Small intestine (tissue), 7 donors: ENCODE measurements around the gene ZDHHC6. TPM values are rescaled to one million over a fixed set of nuclear protein-coding genes. Genes with fewer than 3 reads are reported as not detected.
"Not testable (repeated sequence)": the region's sequence is repeated elsewhere in the genome, so short reads cannot be mapped to it uniquely, and the experiment has no call there.

Experiments
- DNase-seq, 2 donors: peaks; one replicate each; pipeline versions ENCODE4 v3.0.0 to v3.0.0-alpha.2; 2013
- FAIRE-seq: peaks from 2 replicates; lab custom pipeline; 2012; peaks lifted over from hg19 to GRCh38; lab: Jason Lieb, UNC
- H3K27ac ChIP-seq, 3 donors: one replicate each; pipeline ENCODE4 v1.5.1; 2013; ENCODE audit warnings: low read length in 2 of 3, mild to moderate bottlenecking in 2 of 3, control low read depth in 1 of 3, inconsistent platforms in 1 of 3, low read depth in 1 of 3, moderate library complexity in 1 of 3
- H3K27me3 ChIP-seq, 3 donors: one replicate each; pipeline ENCODE4 v1.6.1; 2013; ENCODE audit warnings: low read length in 3 of 3, inconsistent platforms in 1 of 3; ENCODE audit not compliant: control insufficient read depth in 3 of 3, insufficient read depth in 3 of 3
- H3K36me3 ChIP-seq, 3 donors: one replicate each; pipeline ENCODE4 v1.6.1; 2013; ENCODE audit warnings: low read length in 3 of 3, inconsistent platforms in 1 of 3, low read depth in 1 of 3, mild to moderate bottlenecking in 1 of 3, moderate library complexity in 1 of 3; ENCODE audit not compliant: control insufficient read depth in 3 of 3, insufficient read depth in 2 of 3
- H3K4me1 ChIP-seq, 3 donors: one replicate each; pipeline ENCODE4 v1.6.1; 2013; ENCODE audit warnings: low read length in 2 of 3, inconsistent platforms in 1 of 3, low read depth in 1 of 3, mild to moderate bottlenecking in 1 of 3, moderate library complexity in 1 of 3; ENCODE audit not compliant: control insufficient read depth in 3 of 3, insufficient read depth in 2 of 3
- H3K4me3 ChIP-seq, 3 donors: one replicate each; pipeline ENCODE4 v1.5.1; 2013; ENCODE audit warnings: low read length in 3 of 3, control low read depth in 1 of 3, inconsistent platforms in 1 of 3, low read depth in 1 of 3, mild to moderate bottlenecking in 1 of 3, moderate library complexity in 1 of 3
- H3K9me3 ChIP-seq, 2 donors: one replicate each; pipeline ENCODE4 v1.6.1; 2013; ENCODE audit warnings: low read depth in 1 of 2, low read length in 1 of 2; ENCODE audit not compliant: control insufficient read depth in 2 of 2, insufficient read depth in 1 of 2
- WGBS, 3 donors: extraction: QIAGEN DNeasy Blood & Tissue Kit; methylation state at CpG; one replicate each; pipeline ENCODE4 v1.1.7; 2013; 5-methylcytosine and 5-hydroxymethylcytosine counted together
- polyA plus RNA-seq, 4 donors: library from polyadenylated mRNA; stranded (reverse) in 3 of 4; unstranded in 1 of 4; fragments of 200-250 nt in 3 of 4; fragments of 120-200 nt in 1 of 4; gene quantifications; one replicate each; pipeline versions ENCODE4 v1.2.1 to v1.2.3, GENCODE V29; 2013
- donor health status: healthy with polysubstance abuse.
- donor health status: control.
- donor health status: control.
- donor health status: Bipolar disorder and iron deficiency.
- donor health status: healthy.

Gene ZDHHC6
- polyA plus RNA-seq, 4 donors, result 39.1 to 79.8 (median 50.7) TPM

DNA sequence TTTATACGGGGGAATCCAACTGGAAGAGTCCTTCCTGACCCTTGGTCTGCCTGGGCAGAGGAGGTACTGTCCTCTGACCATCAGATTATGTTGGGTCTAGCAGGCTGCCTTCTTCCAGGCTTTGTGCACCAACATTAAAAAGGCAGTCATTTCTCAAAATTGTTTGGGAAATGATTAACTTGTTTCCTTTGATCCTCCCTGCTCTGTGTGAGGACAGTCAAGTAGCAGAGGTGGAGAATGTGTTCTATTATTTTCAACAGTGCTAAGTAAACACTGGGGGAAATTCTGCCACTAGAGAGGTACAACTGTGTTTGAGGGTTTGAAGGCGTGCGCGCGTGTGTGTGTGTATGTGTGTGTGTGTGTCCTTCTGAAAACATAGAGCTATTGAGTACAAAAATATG lies 52.2 kb downstream of the ZDHHC6 start:
- H3K4me1 ChIP-seq, result peaks cover 5 to 31% (median 7%) of the 10 kb centered on the region in 3 donors
- no peaks in the 10 kb centered on the region for H3K9me3 ChIP-seq
- FAIRE-seq (no peak), DNase-seq (peak in 1 of 2 donors; percentile 70)
- H3K27me3 ChIP-seq, result no peaks in the 10 kb centered on the region
- peak overlapping the region in 2 of 3 donors; percentile 39 to 49 for H3K27ac ChIP-seq
- WGBS, 3 donors, result 13 to 71% (median 42%) methylated on average over 5 of the region's 5 CpGs
- peaks cover under 1 to 29% (median 24%) of the 10 kb centered on the region in 3 donors for H3K36me3 ChIP-seq
- H3K4me3 ChIP-seq, result no peak overlapping the region

DNA sequence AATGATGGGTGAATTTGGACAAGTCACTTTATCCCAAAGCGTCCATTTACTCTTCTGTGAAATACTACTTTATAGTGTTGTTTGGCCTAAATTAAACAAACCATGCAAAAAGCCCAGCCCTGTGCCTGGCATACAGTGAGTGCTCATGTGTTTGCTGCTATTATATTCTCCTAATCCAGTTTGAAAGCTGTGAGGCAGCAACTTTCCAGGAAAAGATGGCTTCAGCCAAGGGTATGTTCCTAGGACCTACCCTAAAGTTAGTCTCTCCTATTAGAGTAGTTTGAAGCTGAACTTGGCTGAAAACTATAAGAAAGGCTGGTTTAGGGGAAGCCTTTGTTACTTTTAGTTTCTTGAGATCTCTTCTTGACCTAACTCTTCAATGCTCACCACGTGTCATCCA lies 52.9 kb downstream of the ZDHHC6 start:
- WGBS, 3 donors, result 33 to 65% (median 45%) methylated on average over 2 of the region's 2 CpGs
- H3K9me3 ChIP-seq, result no peaks in the 10 kb centered on the region
- H3K27me3 ChIP-seq, result no peaks in the 10 kb centered on the region
- DNase-seq (no peak), FAIRE-seq (no peak)
- peak overlapping the region; percentile 35 to 49 (median 38) for H3K27ac ChIP-seq
- peaks cover 5 to 37% (median 9%) of the 10 kb centered on the region in 3 donors for H3K4me1 ChIP-seq
- no peak overlapping the region for H3K4me3 ChIP-seq
- peaks cover 0 to 26% (median 23%) of the 10 kb centered on the region in 3 donors for H3K36me3 ChIP-seq

DNA sequence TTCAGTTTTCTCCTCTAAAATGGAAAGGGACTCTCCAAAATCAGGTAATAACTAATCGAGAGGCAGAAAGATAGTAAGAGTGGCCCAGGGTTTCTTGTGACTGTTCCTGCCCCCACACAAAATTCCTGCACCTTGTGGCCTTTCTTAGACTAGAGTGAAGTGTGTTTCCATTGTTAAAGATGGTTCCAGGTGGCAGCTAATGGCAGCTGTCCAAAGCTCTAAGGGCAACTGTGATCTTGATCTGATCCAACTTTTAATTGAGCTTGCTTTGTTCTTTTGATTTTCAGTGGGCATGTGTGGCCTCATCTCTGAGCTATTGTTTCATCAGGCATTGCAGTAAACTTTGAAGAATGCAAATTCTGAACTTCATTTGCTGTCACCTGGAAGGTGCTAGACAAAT lies 53.4 kb downstream of the ZDHHC6 start:
- peaks cover 0 to 21% (median 21%) of the 10 kb centered on the region in 3 donors for H3K36me3 ChIP-seq
- H3K27ac ChIP-seq, result peak overlapping the region; percentile 2 to 35 (median 29)

DNA sequence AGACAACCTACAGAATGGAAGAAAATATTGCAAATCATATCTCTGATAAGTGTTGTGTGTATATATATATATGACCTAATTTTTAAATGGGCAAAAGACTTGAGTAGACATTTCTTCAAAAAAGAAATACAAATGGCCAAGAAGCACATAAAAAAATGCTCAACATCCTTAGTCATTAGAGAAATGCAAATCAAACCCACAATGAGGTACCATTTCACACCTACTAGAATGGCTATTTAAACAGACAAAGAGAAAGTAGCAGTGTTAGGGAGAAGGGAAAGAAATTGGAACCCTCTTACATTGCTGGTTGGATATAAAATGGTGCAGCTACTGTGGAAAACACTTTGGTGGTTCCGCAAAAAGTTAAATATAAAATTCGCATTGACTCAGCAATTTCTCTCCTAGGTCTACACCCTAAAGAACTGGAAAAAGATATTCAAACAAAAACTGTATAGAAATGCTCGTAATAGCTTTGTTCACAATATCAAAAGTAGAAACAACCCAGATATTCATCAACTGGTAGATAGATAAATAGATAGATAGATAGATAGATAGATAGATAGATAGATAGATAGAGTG lies 56.5 kb downstream of the ZDHHC6 start:
- FAIRE-seq (no peak), DNase-seq (no peak)
- Histone ChIP-seq H3K4me1 (peaks cover 5 to 59% (median 13%) of the 10 kb centered on the region in 3 donors), H3K9me3 (no peaks in the 10 kb centered on the region), H3K4me3 (no peak overlapping the region), H3K27me3 (no peaks in the 10 kb centered on the region), H3K36me3 (peaks cover 0 to 13% (median 11%) of the 10 kb centered on the region in 3 donors), H3K27ac (no peak overlapping the region)
- WGBS, 3 donors, result 91 to 95% (median 95%) methylated on average over 3 of the region's 3 CpGs

More for the DNA sequence above, 53.4 kb downstream of the ZDHHC6 start:
- Histone ChIP-seq H3K27me3 (no peaks in the 10 kb centered on the region), H3K4me1 (peaks cover 5 to 41% (median 9%) of the 10 kb centered on the region in 3 donors), H3K9me3 (no peaks in the 10 kb centered on the region), H3K4me3 (no peak overlapping the region)
- DNase-seq, result no peak
- WGBS, 3 donors, result 7 to 64% (median 36%) methylated on average over 1 of the region's 1 CpG
- no peak for FAIRE-seq

DNA sequence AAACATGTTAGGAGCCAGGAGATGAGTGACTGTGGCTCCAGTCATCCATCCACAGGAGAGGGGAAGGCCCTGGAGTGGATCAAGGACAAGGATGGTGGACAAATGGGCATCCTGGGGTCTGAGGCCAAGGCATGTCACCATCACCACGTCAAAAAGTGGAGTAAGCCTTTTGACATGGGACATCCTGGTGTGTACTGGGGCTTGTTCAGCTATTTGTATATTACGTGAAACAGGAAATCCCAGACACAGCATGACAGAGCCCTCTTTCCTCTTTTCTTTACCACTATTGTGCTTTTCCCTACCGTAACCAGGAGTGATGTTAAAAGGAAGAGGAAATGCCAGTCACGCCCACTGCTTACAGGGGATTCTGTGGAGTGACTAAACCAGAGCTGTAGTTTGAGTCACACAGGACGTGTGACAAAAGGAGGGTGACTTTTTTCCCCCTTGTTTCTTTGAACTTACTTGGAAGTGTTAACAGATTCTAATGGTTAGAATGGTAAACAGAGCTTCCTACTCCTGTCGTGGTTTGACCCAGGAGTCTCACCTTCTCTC lies 57.4 kb downstream of the ZDHHC6 start:
- peak in 1 of 2 donors; percentile 33 for DNase-seq

DNA sequence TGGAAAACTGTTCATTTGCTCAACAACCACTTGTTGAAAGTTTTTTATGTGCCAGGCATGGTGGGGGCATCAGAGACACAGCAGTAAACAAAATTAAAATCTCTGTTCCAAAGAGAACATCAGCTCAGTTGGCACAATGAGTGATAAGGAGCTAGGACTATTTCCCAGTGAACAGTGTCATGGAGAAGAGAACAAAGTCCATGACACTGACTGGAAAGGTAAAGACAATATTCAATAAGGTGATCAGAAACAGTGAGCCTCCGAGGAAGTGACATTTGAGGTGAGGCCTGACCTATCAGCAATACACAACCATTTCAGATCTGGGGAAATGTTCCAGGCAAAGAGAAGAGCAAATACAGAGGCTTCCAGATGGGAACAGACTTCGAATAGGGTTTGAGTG lies 58.2 kb downstream of the ZDHHC6 start:
- peaks cover 0 to 65% (median 10%) of the 10 kb centered on the region in 3 donors for H3K4me1 ChIP-seq
- FAIRE-seq (no peak), DNase-seq (peak in 1 of 2 donors; percentile 71)
- peaks cover 0 to 18% (median 4%) of the 10 kb centered on the region in 3 donors for H3K36me3 ChIP-seq
- no peaks in the 10 kb centered on the region for H3K9me3 ChIP-seq
- peak overlapping the region; percentile 22 to 91 (median 60) for H3K27ac ChIP-seq
- no peak overlapping the region for H3K4me3 ChIP-seq
- 29 to 52% (median 36%) methylated on average over 2 of the region's 2 CpGs for WGBS, 3 donors
- H3K27me3 ChIP-seq, result no peaks in the 10 kb centered on the region

More for the DNA sequence above, 57.4 kb downstream of the ZDHHC6 start:
- WGBS, 3 donors, result 16 to 30% (median 27%) methylated on average over 6 of the region's 6 CpGs
- Histone ChIP-seq H3K36me3 (peaks cover 0 to 13% (median 10%) of the 10 kb centered on the region in 3 donors), H3K4me3 (no peak overlapping the region), H3K9me3 (no peaks in the 10 kb centered on the region), H3K27ac (peak overlapping the region; percentile 65 to 91 (median 66)), H3K4me1 (peaks cover 2 to 66% (median 10%) of the 10 kb centered on the region in 3 donors), H3K27me3 (no peaks in the 10 kb centered on the region)
- FAIRE-seq, result no peak

DNA sequence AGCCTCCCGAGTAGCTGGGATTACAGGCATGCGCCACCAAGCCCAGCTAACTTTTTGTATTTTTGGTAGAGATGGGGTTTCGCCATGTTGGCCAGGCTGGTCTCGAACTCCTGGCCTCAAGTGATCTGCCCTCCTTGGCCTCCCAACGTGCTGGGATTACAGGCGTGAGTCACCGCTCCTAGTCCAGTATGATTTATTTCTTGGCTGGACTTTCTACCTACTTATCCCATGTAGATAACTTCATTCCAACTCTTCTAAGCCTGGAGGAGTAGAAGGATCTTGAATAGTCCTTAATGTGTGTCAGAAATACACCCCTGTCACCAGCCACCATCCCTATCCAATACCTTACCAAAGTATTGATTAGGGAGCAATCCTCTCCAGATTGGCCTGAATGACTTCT lies 58.7 kb downstream of the ZDHHC6 start:
- not testable (repeated sequence) for FAIRE-seq, H3K4me3 ChIP-seq, H3K9me3 ChIP-seq, H3K27me3 ChIP-seq
- WGBS, 3 donors, result 40 to 76% (median 60%) methylated on average over 7 of the region's 7 CpGs
- H3K36me3 ChIP-seq, result peaks cover 0 to 19% (median 4%) of the 10 kb centered on the region in 3 donors
- peaks cover 0 to 66% (median 8%) of the 10 kb centered on the region in 3 donors for H3K4me1 ChIP-seq
- DNase-seq, result peak; percentile 45 to 84
- peak overlapping the region; percentile 22 to 91 (median 60) for H3K27ac ChIP-seq

DNA sequence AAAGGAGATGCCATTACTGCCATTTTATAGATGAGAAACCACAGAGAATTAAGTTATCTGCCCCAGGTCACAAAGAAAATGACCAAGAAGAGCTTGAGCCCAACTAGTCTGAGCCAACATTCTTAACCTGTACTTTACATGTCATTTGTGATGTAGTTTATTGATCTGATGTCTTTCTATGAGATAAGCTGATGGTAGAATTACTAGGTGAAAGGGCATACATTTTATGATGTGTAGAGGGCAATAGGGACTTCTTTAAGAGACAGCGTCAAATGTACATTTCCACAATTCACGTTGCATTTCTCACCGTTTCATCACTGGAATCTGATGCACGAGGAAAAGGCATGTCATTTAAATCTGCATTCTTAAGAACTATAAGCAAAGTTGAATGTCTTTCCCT lies 61.5 kb downstream of the ZDHHC6 start:
- DNase-seq (peak; percentile 78 to 88), FAIRE-seq (no peak)
- Histone ChIP-seq H3K36me3 (peaks cover 0 to 38% (median 15%) of the 10 kb centered on the region in 3 donors), H3K9me3 (no peaks in the 10 kb centered on the region), H3K4me1 (peaks cover 2 to 76% (median 17%) of the 10 kb centered on the region in 3 donors), H3K4me3 (no peak overlapping the region), H3K27me3 (no peaks in the 10 kb centered on the region), H3K27ac (peak overlapping the region in 2 of 3 donors; percentile 88 to 91)
- WGBS, 3 donors, result 38 to 61% (median 40%) methylated on average over 4 of the region's 4 CpGs
